ENCODE measurements around the gene EPB41L3.
"Not testable (repeated sequence)": the region's sequence is repeated elsewhere in the genome, so short reads cannot be mapped to it uniquely, and the experiment has no call there.

EPB41L3 gene

DNA sequence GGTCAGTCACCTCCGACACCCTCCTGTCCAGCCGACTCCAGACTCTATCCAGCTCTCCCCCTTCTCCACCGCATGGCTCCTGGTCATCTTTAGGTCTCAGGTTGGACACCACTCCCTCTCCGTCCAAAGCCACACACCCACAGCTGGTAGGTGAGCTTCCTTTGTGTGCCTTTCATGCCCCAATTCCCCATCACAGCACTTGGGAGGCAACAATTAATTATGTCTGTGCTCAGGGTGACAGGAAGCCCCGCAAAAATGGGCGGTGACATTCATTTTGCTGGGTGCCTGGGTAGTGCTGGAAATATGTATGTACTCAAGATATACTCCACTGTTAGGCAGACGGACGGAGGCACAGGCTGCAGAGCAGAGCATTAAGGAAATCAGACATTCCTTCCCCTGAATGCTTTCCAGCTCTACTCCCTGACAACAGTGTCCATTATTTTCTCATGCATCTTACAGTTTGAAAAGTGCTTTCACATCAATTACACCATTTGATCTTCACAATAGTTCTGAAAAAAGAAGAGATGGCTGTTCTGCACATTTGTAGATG is 13.1 kb downstream of the EPB41L3 start:
- DNase-seq, result no peak

DNA sequence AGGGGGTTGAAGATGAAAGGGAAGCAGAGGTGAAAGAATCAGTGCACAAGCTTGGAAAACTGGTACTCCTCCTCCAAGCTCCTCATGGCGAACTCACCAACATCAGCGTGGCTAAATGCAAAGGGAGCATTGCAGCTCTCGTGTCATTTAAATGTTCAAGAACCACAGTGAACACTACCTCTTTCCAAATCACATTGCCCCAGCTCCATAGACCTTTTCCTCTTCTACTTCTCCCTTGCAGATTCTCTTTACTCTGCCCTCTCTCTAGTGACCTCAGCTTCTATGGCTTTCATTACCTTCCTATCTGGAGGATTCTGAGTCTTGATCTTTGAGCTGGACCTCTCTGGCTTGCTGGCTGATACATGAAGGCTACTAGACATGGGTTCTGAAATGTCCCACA is 14.3 kb downstream of the EPB41L3 start:
- DNase-seq, result peak; percentile 8 to 38

DNA sequence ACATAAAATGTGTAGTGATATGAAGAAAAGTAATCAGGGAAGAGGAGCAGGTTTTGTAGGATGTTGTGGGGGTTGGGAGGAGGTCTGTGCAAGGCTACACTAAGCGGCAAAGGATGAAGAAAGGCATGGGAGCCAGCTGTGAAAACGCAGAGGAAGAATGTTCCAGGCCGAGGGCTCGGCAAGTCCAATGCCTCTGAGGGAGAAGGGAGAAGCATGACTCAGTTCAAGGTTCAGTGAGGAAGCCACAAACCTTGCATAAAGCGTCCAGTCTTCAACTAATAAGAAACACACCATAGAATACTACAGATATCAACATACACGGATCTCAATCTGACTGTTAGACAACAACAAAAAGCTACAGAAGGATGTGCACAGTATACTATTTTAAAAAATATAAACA is 16.2 kb downstream of the EPB41L3 start:
- DNase-seq, result peak; percentile 69 to 73

DNA sequence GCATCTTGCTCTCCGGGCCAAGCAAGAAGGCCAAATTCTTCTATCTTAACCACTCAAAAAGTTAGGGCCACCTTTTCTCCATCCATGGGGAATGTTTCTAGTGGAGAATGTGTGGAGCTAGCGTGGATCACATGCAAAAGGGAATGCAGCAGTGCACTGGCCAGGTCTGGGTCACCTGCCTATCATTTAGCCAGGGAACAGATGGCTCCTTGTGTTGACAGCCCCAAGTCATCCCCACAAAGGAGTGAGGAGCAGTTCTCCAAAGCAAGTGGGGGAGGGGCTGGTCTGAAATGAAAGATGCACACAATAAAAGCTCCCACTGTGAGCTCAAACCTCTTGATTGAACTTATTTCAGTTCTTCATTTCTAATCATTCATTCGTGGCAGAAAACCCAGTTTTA is 19.1 kb downstream of the EPB41L3 start:
- no peak for DNase-seq

DNA sequence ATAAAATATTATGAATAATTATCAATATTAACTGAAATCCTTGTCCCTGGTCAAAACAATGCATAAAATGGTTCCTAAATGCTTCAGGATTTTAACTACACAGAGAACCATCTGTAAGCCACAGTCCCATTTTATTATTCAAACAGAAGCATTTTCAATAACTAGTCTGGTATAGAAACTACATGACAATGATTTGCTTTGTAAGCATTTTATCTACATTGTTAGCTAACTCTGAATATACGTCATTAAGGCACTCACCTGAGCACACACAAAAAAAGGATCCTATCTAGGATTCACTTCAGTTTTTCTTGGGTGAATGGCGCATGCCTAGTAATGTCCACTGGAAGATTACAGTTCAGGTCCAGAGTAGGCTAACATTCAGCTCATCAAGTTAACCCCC is 22.8 kb downstream of the EPB41L3 start:
- DNase-seq, result no peak

DNA sequence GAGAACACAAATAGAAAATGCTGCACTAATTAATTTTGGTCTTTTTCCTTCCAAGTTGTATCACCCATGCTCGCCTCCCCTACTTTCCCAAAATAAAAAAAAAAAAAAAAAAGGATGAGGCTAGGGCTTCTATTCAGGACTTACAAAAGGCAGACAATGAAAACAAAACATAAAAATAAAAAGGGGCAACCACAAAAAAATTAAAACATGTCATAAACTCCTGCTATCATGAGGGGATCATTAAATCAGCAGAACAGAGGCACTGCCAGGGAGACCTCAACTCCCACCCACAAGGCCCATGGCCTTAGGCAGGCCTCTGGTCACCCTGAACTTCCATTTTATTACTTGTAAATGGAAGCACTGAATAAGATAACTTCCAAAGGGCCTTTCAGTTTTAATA is 23.3 kb downstream of the EPB41L3 start:
- DNase-seq, result no peak

DNA sequence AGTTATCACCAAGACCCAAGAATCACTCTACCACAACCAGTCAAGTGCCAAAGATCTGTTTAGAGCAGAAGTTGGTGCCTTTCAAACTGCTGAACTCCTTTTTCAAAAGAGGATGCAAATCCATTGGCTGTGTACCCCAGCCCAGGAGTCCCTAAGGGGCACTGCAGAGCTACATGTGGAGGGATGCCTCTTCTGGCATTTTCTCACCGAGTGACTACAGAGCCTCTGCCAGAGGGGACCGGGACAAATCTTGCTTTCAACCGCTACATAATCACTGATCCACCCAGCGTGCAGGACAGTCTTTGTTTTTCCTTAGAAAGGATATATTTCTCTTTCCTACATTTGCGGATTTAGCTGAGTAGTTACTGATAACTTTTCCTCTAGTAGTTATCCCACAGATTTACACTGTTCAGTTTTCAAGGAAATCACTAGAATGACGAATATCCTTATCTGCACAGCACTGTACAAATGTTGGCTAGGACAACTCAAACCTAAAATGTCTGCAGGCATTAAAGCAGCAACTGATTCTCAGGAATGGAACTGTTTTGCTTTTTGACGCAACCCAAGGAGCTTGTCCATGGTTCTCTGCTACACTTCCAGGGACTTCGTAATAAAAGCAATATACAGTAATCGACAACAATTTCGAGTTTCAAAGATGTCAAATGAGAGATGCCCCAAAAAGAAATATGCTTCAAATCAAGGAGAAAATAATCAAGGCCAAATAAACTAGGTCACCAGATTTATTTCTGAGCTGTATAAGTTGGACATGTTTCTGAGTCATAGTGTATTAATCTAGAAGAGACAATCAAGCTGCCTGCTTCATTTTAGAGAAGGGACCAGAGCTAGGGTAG is 24.1 kb downstream of the EPB41L3 start:
- no peak for DNase-seq

DNA sequence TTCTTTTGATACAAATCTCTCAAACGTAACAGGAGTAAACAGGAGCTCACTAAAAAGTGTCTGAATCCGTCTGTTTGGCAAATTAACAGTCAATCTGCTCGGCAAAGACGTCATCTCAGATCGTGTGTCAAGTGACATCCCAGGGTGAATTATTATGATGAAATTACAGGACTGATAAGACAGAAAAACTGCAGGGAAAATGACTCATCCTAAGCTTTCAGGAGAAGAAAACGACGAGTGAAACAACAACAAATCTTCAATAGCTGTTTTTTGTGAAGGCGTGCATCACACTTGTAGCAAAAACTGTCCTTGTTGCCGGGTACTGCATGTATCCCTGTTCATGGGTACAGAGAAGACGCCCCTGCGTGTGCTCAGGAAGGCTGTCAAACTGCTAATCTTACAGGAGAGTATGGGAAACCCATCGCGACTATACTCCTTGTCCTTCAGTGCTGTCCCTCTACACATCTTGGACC is 24.9 kb downstream of the EPB41L3 start:
- no peak for DNase-seq

DNA sequence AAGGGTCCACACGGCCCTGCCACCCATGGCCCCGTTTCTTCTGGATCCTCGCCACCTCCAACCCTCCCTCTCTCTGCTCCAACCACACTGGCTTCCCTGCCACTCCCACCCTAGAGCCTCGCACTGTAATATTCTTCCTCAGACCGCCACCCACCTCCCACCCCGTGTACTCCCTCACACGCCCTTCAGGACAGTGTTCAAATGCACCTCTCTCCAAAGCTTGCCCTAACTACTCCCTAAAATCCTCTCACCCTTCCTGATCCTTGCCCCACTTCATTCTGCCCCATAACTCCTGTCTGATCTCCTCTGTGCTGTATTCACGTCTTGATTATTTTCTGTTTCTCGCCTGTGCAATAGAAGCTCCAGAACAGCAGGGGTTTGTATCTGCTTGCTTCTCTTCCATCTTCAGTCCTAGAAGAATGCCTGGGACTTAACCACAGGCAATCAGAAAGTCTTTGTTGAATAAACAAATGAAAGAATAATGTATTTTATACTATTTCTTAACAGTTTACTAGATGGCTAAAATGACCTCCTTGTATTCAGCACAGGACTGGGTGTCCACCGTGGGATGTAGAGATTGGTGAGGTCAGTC is 25.5 kb downstream of the EPB41L3 start:
- no peak for DNase-seq

DNA sequence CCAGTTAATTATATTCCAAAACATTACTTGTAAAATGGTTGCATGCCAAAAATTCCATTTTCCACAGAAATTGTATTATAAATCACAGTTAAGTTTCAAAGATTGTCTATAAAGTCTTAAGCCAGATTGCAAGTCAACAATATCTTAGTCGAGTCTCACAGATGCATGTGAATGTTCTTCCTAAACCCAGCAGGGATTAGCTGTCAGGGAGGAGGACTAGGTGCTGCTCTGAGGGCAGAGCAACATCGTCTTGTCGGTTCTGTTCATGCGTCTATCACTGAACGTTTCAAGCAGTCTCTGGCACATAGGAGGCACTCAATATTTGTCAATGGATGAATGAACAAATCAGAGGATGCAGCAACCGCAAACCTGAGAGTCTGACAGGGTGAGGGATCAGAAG is 27.0 kb downstream of the EPB41L3 start:
- DNase-seq, result no peak

DNA sequence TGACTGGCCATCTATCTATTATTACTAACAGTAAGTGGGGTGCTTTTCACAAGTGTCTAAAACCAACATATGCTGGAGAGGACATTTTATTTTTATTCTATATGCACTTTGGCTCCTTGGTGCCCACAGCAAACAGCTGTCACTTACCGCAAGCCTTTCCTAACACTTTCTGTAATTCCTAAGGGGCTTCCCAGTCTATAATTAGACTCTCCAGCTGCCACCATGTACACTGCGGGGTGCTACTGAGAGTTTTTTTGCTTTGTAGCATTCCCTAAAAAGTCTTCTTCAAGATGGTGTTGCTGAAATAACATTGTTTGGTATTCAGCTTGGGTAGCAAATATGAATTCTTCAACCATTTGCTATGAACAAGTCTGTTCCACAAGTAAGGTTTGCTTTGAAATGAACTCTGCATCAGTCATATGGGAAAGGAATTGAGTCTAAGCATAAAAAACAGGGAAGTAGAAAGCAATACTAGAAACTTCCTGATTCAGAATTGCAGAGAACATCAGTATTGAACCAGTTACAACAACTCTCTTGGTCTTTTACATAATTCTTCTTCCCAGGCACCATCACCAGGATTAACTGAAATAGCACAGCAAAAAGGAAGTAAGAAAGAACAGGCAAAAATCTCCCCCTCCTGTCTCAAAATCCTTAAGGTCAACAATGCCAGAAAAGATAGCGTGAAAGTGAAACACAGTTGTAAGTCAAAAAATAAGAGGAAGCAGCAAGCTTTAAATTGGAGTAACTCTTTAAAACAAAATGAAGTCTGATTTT is 28.6 kb downstream of the EPB41L3 start:
- peak; percentile 67 to 91 for DNase-seq

DNA sequence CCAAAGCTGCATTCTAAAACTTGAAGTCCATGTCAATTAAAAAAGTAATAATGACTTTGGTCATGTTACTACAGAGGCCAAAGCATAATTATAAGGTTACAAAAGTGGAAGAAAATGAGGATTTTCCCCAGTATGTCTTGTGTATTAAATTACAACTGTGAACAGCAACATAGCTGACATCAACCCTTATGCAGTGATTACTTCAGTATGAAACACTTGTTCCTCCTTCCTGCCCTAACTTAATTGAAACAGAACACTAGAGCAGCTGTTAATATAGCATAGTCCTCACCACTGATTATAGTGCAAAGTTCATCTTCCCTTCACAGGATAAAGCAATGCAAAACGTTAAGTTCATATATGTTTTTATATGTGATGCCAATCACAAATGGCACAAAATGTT is 29.9 kb downstream of the EPB41L3 start:
- peak; percentile 39 to 60 for DNase-seq

DNA sequence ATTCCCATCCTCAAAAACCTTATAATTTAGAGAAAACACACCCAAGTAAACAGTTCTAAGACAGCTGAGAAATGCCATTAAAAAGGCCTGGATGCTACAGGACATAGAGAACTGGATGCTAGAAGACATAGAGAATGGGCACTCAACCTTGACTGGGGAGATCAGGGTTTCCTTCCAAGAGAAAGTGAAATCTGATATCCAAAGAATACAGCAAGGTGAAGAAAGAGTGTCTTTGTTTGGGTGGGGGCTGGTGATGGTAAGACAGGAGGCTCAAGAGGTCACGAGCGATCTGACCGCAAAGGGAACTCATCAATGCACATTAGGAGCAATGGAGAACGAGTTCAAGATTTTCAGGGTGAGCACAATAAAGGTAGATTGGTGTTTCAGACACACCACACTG is 31.6 kb downstream of the EPB41L3 start:
- no peak for DNase-seq

DNA sequence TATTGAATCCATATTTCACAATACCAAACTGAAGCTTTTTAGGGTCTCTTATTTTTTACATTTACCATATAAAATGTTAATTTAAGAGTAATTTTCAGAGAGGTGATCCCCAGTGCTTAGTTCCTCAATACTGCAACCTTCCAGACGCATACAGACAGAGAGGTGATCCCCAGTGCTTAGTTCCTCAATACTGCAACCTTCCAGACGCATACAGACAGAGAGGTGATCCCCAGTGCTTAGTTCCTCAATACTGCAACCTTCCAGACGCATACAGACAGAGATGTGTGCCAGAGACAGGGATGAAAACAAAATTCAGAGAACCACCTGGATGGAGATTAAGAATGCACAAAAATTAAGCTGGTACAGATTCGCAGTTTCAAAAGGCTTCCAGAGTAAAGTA is 32.3 kb downstream of the EPB41L3 start:
- DNase-seq, result not testable (repeated sequence)

DNA sequence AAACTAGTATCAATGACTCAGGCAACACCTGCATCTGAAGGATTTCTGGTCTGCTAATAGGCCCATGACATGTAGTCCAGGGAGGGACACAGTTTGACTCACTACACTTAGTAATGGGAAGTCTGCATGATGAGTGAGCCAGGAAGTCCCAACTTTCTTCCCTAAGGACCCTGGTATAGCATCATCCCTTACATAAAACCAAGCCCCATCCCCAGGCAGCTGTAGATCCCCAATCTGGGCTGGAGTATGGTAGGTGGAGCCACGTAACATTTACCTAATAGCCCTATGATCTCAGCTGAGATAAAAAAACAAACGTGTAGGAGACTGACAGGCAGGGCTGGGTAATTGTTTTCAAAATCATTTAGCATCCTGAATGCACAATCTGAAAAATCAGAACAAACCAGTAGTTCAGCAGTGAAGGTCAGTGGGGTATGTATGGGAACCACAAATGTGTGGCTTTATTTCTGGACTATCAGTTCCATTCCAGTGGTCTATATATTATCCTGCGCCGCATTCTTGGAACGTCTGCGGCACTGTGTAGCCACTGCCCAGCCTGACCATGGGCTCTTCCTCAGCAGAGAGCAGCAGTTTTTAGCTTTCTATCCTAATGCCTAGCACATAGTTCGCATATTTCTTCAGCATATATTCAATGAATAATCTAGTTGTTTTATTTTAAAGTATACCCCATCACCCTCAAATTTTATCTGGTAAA is 33.5 kb downstream of the EPB41L3 start:
- peak in 1 of 2 donors; percentile 11 for DNase-seq

DNA sequence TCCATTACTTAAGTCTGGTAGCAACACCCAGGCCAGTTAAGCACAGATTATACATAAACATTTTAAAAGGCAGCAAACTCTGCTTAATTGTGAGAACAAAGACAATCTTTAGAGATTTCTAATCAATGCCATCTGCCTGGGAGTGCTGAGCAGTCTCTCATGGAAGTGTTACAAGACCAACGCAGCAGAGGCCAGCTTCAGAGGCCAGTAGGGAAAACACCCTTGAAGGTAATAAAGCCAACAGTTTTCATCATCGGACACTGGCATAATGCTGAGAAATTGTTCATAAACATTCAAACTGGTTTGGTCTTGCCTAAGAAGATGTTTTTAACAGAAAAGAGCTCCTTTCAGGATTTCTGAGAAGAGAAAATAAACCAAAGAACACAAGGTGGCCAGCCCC is 35.0 kb downstream of the EPB41L3 start:
- DNase-seq, result no peak

DNA sequence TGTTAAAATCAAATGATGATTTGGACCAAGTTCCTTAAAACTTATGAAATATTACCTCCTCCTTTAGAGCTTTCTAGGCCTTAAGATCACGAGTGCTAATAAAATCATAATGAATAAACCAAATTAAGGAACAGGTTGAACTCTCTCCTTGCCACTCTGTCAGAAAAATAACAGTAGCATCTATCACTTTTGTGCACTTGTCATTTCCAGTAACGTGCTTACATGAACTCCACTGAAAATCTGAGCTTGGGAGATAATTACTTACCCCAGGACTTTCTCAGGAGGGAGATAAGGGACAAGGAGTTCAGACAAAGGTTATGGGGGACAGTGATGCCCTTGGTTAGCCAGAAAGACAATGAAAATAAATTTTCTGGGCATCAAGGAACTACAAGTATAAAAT is 36.0 kb downstream of the EPB41L3 start:
- DNase-seq, result no peak

DNA sequence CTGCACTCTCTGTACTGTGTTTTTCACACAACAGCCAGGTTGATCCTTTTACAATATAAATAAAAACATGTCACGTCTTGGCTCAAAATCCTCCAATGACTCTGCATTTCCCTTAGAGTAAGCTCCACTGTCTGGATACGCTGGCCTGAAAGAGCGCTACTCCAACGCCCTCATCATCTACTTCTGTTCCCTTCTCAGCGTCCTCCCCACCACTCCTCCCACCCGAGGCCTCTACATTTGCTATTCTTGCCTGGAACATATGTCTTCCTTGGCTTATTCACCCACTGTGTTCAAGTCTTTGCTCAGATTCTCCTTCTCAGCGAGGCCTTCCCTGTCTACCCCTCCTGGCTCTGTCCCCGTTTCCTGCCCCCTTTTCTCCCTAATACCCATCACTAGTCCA is 37.6 kb downstream of the EPB41L3 start:
- DNase-seq, result no peak

DNA sequence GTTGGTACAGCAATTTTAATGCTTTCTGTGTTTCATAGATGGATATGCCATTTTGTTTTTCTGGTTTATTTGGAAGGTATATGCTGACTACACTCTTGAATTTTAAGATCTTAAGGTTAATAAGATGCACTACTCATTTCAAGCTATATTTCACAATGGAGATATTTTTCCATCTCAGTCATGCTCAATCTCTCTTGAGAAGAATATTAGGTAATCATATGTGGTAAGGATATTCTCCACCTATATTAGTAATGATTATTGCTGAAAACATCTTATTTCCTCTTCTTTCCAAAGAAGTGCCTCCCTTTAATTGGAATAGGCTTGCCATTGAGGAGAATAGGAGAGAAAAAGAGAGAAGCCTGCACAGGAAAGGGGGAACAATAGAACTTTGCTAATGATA is 40.1 kb downstream of the EPB41L3 start:
- peak in 1 of 2 donors; percentile 44 for DNase-seq

DNA sequence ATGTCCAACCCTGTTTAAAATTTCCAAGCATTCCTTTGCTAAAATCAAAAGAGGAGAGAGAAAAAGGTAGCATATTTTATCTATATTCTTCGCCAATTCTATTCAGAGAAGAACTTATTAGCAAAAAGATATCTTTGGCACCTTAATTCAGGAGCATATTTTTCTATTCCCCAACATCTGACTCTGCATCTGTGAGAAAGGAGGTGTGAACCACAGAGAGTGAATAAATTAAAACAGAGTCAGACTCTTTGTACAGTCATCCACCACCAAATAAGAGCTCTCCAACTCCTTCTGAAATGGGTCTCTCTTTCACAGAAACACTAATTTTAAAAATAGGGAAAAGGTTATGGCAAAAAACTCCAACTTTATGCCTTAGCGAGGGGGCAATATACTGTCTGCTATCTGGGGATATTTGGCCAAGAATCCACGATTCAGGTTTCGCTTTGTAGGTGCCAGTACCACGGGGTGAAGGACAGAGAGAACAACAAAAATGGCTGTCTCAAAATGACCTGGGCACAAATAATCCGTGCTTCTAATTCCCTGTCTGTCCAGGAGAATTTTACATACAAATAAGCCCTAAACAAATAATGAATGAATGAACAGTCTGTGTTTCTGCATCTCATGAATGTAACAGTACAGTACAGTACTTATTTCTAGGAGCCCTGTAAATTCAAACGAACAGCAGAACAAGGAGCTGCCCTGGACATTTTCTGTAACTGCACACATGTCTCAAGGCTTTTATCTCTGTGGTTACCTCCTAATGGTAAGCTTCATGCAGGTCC is 43.4 kb downstream of the EPB41L3 start:
- DNase-seq, result no peak

DNA sequence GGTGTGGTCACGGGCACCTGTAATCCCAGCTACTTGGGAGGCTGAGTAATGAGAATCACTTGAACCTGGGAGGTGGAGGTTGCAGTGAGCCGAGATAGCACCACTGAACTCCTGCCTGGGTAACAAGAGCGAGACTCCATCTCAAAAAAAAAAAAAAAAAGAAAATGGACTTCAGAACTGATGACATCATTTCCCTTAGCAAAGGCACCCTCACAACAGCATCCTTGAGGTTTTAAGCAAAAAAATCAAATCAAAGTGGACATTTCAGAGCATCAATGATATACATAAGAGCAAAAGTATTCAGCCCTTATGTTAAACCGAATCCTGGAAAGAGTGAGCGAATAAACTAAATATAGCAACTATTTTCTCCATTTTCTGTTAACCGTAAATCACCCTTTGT is 45.3 kb downstream of the EPB41L3 start:
- DNase-seq, result no peak

DNA sequence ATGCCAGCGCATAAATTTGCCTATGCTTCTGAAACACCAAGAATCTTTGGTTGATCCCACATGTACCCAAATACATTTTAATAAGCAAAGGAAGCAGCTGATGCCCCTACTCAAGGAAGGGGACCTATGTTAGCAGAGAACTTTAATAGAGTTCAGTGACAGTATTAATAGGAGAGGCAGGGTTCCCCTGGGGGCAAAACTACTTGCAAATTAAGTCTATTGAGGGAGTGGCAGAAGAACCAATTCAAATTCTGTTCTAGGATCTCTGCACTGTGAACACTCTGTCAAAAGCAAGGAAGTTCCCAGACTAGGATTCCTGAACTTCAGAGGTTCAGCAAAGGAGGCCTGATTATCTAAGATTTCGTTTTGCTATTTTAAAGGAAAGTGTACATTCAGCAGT is 47.5 kb downstream of the EPB41L3 start:
- no peak for DNase-seq
